PFSK-1 (cell line): ENCODE results near the gene LIMS2.

Experiments
- FOXP2 ChIP-seq: optimal IDR thresholded peaks from 2 replicates; pipeline ENCODE3; 2011; ENCODE audit warnings: borderline replicate concordance, control low read depth, inconsistent platforms; ENCODE audit not compliant: insufficient read depth; ENCODE audit errors: extremely low read length, extremely low read depth
- POLR2AphosphoS5 ChIP-seq: IDR thresholded peaks from 2 replicates; pipeline ENCODE4 v1.6.1; 2012; ENCODE audit warnings: low read depth, mild to moderate bottlenecking, control low read depth, low read length, moderate library complexity
- REST ChIP-seq, 2 experiments: IDR thresholded peaks; 2 replicates each; pipeline versions ENCODE4 v1.6.1 to v1.8.0; 2011 to 2012; ENCODE audit warnings: low read depth in 2 of 2, low read length in 2 of 2, control low read depth in 1 of 2, inconsistent platforms in 1 of 2, mild to moderate bottlenecking in 1 of 2, moderate library complexity in 1 of 2; ENCODE audit not compliant: insufficient read depth in 1 of 2
- SIN3A ChIP-seq: IDR thresholded peaks from 2 replicates; pipeline ENCODE4 v1.6.1; 2012; ENCODE audit warnings: mild to moderate bottlenecking, low read length, moderate library complexity, borderline replicate concordance; ENCODE audit not compliant: insufficient read depth
- TAF1 ChIP-seq: IDR thresholded peaks from 2 replicates; pipeline ENCODE4 v1.6.1; 2012; ENCODE audit warnings: low read length, control low read depth, borderline replicate concordance; ENCODE audit not compliant: insufficient read depth

LIMS2 gene

DNA sequence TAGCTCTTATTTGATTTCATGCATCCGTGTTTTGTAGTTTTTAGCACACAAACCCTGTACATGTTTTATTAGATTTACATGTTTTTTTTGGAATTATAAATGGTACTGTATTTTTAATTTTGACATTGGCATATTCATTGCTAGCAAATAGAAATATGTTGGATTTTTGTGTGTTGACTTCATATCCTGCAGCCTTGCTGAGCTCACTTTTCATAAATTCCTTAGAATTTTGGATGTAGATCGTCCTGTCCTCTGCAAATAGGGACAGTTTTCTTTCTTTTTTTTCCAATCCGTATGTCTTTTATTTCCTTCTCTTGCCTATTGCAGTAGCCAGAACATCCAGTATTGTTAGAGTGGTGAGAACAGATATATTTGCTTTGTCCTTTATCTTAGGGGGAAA lies 76.1 kb downstream of the LIMS2 start:
- TF ChIP-seq POLR2AphosphoS5 = no peak
- no peak for TF ChIP-seq REST (IDR thresholded peaks at IDR 0.05; ENCODE audit: insufficient read depth in 1 of 2, low read depth in 2 of 2, low read length in 2 of 2)
- TF ChIP-seq FOXP2 = no peak
- TF ChIP-seq SIN3A = no peak
- no peak for TF ChIP-seq TAF1

DNA sequence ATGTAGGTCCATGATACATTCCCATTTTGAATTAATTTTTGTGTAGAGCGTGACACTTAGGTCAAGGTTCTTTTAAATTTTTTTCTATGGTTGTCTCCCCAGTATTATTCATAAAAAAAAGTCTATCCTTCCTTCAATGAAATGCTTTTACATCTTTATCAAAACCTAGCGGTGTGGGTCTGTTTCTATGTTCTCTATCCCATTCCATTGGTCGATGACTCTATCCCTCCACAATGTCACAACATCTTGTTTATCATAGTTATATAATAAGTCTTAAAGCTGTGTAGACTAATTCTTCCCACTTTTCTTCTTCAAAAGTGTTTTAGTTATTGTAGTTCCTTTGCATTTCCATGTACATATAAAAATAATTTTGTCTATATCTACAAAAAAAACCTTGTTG lies 76.6 kb downstream of the LIMS2 start:
- TF ChIP-seq FOXP2 (no peak), REST (IDR thresholded peaks at IDR 0.05; ENCODE audit: insufficient read depth in 1 of 2, low read depth in 2 of 2, low read length in 2 of 2) (no peak), TAF1 (no peak), SIN3A (no peak), POLR2AphosphoS5 (no peak)

- TF ChIP-seq POLR2AphosphoS5 (no peak), REST (IDR thresholded peaks at IDR 0.05; ENCODE audit: insufficient read depth in 1 of 2, low read depth in 2 of 2, low read length in 2 of 2) (no peak), TAF1 (no peak)
Measured at GRCh38 chr2:127597984-127598380, 77.3 kb downstream of the LIMS2 start.

GRCh38 chr2:127597046-127597983 lies 78.0 kb downstream of the LIMS2 start:
- TF ChIP-seq POLR2AphosphoS5 = no peak
- no peak for TF ChIP-seq FOXP2
- TF ChIP-seq REST (IDR thresholded peaks at IDR 0.05; ENCODE audit: insufficient read depth in 1 of 2, low read depth in 2 of 2, low read length in 2 of 2) = no peak
- no peak for TF ChIP-seq SIN3A
- no peak for TF ChIP-seq TAF1
